ENCODE measurements around the gene EFNA4. TPM values are rescaled to one million over a fixed set of nuclear protein-coding genes. Genes with fewer than 3 reads are reported as not detected.

The EFNA4 gene
- total and polyA plus RNA-seq, 9 of the 15 experiments (the other 6 are each of a cell fraction or from before 2014, with no cell fraction given), result 0.68 to 7.4 (median 6.1) TPM

GRCh38 chr1:155044812-155045657, 18.5 kb upstream of the EFNA4 start (continued):
- TF ChIP-seq CTCFL (IDR thresholded peaks at IDR 0.05; ENCODE audit: borderline replicate concordance, insufficient read depth, low read depth, low read length, poor library complexity, severe bottlenecking), result no peak
- TF ChIP-seq ZNF639 (CRISPR knock-in tag; conservative IDR thresholded peaks at IDR 0.05 in 1 of 2, IDR thresholded peaks at IDR 0.05 in 1 of 2), result no peak
- peak; percentile 71 for TF ChIP-seq DEAF1 (CRISPR knock-in tag; IDR thresholded peaks at IDR 0.05)
- TF ChIP-seq BACH1 (tag; IDR thresholded peaks at IDR 0.05), result no peak
- TF ChIP-seq REST (IDR thresholded peaks at IDR 0.05; ENCODE audit: borderline replicate concordance), result peak; percentile 75
- TF ChIP-seq REST (CRISPR knock-in tag; IDR thresholded peaks at IDR 0.05; ENCODE audit: low read depth), result no peak
- no peak for TF ChIP-seq ELF1 (tag; IDR thresholded peaks at IDR 0.05)
- TF ChIP-seq ESRRA (IDR thresholded peaks at IDR 0.05; ENCODE audit: borderline replicate concordance, low read depth), result no peak

Data from K562 (cell line).